WTC11 (cell line): ENCODE results near the gene CARD11. TPM values are rescaled to one million over a fixed set of nuclear protein-coding genes. Genes with fewer than 3 reads are reported as not detected.
A peak's percentile ranks its signal among the peaks of the same experiment; 100 is the strongest.

Source experiments
- ATAC-seq: fragments of 200-7000 bp; cut with Tn5 transposase; 2 replicates; pipeline ENCODE4 v1.10.0; 2021; ENCODE audit warnings: mild to moderate bottlenecking, moderate library complexity
- CTCF ChIA-PET: fragments of 300-600 bp; sonication (Branson Sonifier 250); formaldehyde crosslinking; loops from one replicate; lab custom pipeline; 2021; ENCODE audit warnings: antibody characterized with exemption; lab: Charles Lee
- POLR2A ChIA-PET: fragments of 350-600 bp; sonication (Branson Sonifier 250); formaldehyde crosslinking; loops from one replicate; lab custom pipeline; 2021; ENCODE audit warnings: antibody characterized with exemption; lab: Charles Lee
- DNase-seq: peaks from one replicate; pipeline ENCODE4 v3.0.0; 2021; ENCODE audit warnings: low spot score
- H3K27ac Mint-ChIP-seq: 2 replicates; pipeline ENCODE4 v1.8.0; 2021; ENCODE audit warnings: mixed read lengths
- H3K27me3 Mint-ChIP-seq: 2 replicates; pipeline ENCODE4 v1.8.0; 2021; ENCODE audit warnings: low read depth, mild to moderate bottlenecking, moderate library complexity, mixed read lengths
- H3K36me3 Mint-ChIP-seq: 2 replicates; pipeline ENCODE4 v1.8.0; 2021; ENCODE audit warnings: mixed read lengths
- H3K4me1 Mint-ChIP-seq: 2 replicates; pipeline ENCODE4 v1.8.0; 2022; ENCODE audit warnings: mixed read lengths
- H3K4me3 Mint-ChIP-seq: 2 replicates; pipeline ENCODE4 v1.8.0; 2021; ENCODE audit warnings: mild to moderate bottlenecking, moderate library complexity, mixed read lengths
- H3K9me3 Mint-ChIP-seq: 2 replicates; pipeline ENCODE4 v1.8.0; 2021; ENCODE audit warnings: mixed read lengths
- ATF1 ChIP-seq: sonication (generic); formaldehyde crosslinking; IDR thresholded peaks from 2 replicates; pipeline ENCODE4 v1.8.1; 2023; ENCODE audit warnings: mild to moderate bottlenecking, moderate library complexity, missing genetic modification reagents
- CREM ChIP-seq: sonication (generic); formaldehyde crosslinking; IDR thresholded peaks from 2 replicates; pipeline ENCODE4 v1.8.1; 2022; ENCODE audit warnings: mild to moderate bottlenecking, missing genetic modification reagents, moderate library complexity
- CTCF ChIP-seq: fragments of 200-600 bp; IDR thresholded peaks from 2 replicates; pipeline ENCODE4 v1.8.0; 2022; ENCODE audit warnings: antibody characterized with exemption
- E2F1 ChIP-seq: sonication (generic); formaldehyde crosslinking; IDR thresholded peaks from 2 replicates; pipeline ENCODE4 v1.8.0; 2022; ENCODE audit warnings: mild to moderate bottlenecking, missing genetic modification reagents
- GABPB1 ChIP-seq: sonication (generic); formaldehyde crosslinking; IDR thresholded peaks from 2 replicates; pipeline ENCODE4 v1.8.1; 2023; ENCODE audit warnings: mild to moderate bottlenecking, missing genetic modification reagents
- HMGA2 ChIP-seq: fragments of 250-450 bp; sonication (Bioruptor Pico); IDR thresholded peaks from 2 replicates; pipeline ENCODE4 v1.4.0; 2021; ENCODE audit warnings: mild to moderate bottlenecking, moderate library complexity
- HMGXB4 ChIP-seq: sonication (generic); formaldehyde crosslinking; IDR thresholded peaks from 2 replicates; pipeline ENCODE4 v1.8.1; 2023; ENCODE audit warnings: mild to moderate bottlenecking, moderate library complexity, missing genetic modification reagents
- IRF2 ChIP-seq: sonication (generic); formaldehyde crosslinking; IDR thresholded peaks from 2 replicates; pipeline ENCODE4 v1.8.0; 2022; ENCODE audit warnings: low read depth, missing genetic modification reagents, borderline replicate concordance
- PREB ChIP-seq: sonication (generic); formaldehyde crosslinking; IDR thresholded peaks from 2 replicates; pipeline ENCODE4 v1.8.1; 2022; ENCODE audit warnings: mild to moderate bottlenecking, missing genetic modification reagents, moderate library complexity, borderline replicate concordance
- SMAD3 ChIP-seq: sonication (generic); formaldehyde crosslinking; IDR thresholded peaks from 2 replicates; pipeline ENCODE4 v1.8.0; 2022; ENCODE audit warnings: missing genetic modification reagents, mild to moderate bottlenecking, borderline replicate concordance
- SMAD4 ChIP-seq: sonication (generic); formaldehyde crosslinking; IDR thresholded peaks from 2 replicates; pipeline ENCODE4 v1.8.0; 2022; ENCODE audit warnings: mild to moderate bottlenecking, missing genetic modification reagents
- ZNF263 ChIP-seq: sonication (generic); formaldehyde crosslinking; IDR thresholded peaks from 2 replicates; pipeline ENCODE4 v1.8.1; 2022; ENCODE audit warnings: low read depth, mild to moderate bottlenecking, moderate library complexity, missing genetic modification reagents
- ZNF416 ChIP-seq: fragments of 250-450 bp; sonication (Bioruptor Pico); IDR thresholded peaks from 2 replicates; pipeline ENCODE4 v1.9.0; 2021; ENCODE audit warnings: mild to moderate bottlenecking, inconsistent platforms
- total RNA-seq: library from RNA; stranded (reverse); gene quantifications from 3 replicates; pipeline ENCODE4 v1.2.3, GENCODE V29; 2021
- TF ChIP-seq, protein P1 (sequence below): sonication (generic); formaldehyde crosslinking; IDR thresholded peaks from 2 replicates; pipeline ENCODE4 v1.8.1; 2023; ENCODE audit warnings: mild to moderate bottlenecking, missing genetic modification reagents, moderate library complexity
- TF ChIP-seq, protein P2 (sequence below): sonication (generic); formaldehyde crosslinking; IDR thresholded peaks from 2 replicates; pipeline ENCODE4 v1.8.1; 2022; ENCODE audit warnings: mild to moderate bottlenecking, moderate library complexity, missing genetic modification reagents
- TF ChIP-seq, protein P3 (sequence below): sonication (generic); formaldehyde crosslinking; IDR thresholded peaks from 2 replicates; pipeline ENCODE4 v1.8.0; 2022; ENCODE audit warnings: missing genetic modification reagents

CARD11 gene
- total RNA-seq, 1 experiment from 2014 or later = 40.8 TPM

- H3K36me3 Mint-ChIP-seq = peaks cover 11% of the 10 kb centered on the region
- peaks cover 5% of the 10 kb centered on the region for H3K4me1 Mint-ChIP-seq
- H3K9me3 Mint-ChIP-seq = no peaks in the 10 kb centered on the region
- peak; percentile 16 for DNase-seq
- H3K27ac Mint-ChIP-seq = 0 out of 2 replicates have a peak overlapping the region, but pooled peaks have one; percentile 60
- ATAC-seq = no peak
- POLR2A ChIA-PET = no interaction called here
- no peak overlapping the region for H3K4me3 Mint-ChIP-seq
- TF ChIP-seq ATF1 = no peak
- TF ChIP-seq, protein P1, sequence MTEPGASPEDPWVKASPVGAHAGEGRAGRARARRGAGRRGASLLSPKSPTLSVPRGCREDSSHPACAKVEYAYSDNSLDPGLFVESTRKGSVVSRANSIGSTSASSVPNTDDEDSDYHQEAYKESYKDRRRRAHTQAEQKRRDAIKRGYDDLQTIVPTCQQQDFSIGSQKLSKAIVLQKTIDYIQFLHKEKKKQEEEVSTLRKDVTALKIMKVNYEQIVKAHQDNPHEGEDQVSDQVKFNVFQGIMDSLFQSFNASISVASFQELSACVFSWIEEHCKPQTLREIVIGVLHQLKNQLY = no peak
- TF ChIP-seq CTCF = no peak
- no peak for TF ChIP-seq HMGA2 (CRISPR knock-in tag)
- TF ChIP-seq, protein P2, sequence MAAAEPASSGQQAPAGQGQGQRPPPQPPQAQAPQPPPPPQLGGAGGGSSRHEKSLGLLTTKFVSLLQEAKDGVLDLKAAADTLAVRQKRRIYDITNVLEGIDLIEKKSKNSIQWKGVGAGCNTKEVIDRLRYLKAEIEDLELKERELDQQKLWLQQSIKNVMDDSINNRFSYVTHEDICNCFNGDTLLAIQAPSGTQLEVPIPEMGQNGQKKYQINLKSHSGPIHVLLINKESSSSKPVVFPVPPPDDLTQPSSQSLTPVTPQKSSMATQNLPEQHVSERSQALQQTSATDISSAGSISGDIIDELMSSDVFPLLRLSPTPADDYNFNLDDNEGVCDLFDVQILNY = no peak
- no peak for TF ChIP-seq CREM (CRISPR knock-in tag)
- TF ChIP-seq, protein P3, sequence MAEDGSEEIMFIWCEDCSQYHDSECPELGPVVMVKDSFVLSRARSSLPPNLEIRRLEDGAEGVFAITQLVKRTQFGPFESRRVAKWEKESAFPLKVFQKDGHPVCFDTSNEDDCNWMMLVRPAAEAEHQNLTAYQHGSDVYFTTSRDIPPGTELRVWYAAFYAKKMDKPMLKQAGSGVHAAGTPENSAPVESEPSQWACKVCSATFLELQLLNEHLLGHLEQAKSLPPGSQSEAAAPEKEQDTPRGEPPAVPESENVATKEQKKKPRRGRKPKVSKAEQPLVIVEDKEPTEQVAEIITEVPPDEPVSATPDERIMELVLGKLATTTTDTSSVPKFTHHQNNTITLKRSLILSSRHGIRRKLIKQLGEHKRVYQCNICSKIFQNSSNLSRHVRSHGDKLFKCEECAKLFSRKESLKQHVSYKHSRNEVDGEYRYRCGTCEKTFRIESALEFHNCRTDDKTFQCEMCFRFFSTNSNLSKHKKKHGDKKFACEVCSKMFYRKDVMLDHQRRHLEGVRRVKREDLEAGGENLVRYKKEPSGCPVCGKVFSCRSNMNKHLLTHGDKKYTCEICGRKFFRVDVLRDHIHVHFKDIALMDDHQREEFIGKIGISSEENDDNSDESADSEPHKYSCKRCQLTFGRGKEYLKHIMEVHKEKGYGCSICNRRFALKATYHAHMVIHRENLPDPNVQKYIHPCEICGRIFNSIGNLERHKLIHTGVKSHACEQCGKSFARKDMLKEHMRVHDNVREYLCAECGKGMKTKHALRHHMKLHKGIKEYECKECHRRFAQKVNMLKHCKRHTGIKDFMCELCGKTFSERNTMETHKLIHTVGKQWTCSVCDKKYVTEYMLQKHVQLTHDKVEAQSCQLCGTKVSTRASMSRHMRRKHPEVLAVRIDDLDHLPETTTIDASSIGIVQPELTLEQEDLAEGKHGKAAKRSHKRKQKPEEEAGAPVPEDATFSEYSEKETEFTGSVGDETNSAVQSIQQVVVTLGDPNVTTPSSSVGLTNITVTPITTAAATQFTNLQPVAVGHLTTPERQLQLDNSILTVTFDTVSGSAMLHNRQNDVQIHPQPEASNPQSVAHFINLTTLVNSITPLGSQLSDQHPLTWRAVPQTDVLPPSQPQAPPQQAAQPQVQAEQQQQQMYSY = no peak
- no peak for TF ChIP-seq SMAD4 (CRISPR knock-in tag)
- no peak for TF ChIP-seq IRF2 (CRISPR knock-in tag)
- no peak for TF ChIP-seq PREB (CRISPR knock-in tag)
- TF ChIP-seq GABPB1 = no peak
- TF ChIP-seq ZNF263 (CRISPR knock-in tag) = no peak
- TF ChIP-seq SMAD3 (CRISPR knock-in tag) = no peak
- TF ChIP-seq HMGXB4 (CRISPR knock-in tag) = no peak
- TF ChIP-seq ZNF416 = no peak
- TF ChIP-seq E2F1 (CRISPR knock-in tag) = no peak
- no peaks in the 10 kb centered on the region for H3K27me3 Mint-ChIP-seq
- CTCF ChIA-PET = interaction anchor here (1.1 kb wide), 1 partner anchor 18 kb away, joined by 5 read pairs; no protein-coding TSS in a partner anchor
Observed at GRCh38 chr7:2939193-2939885, 104.3 kb downstream of the CARD11 start.
